Astrocyte of the cerebellum (primary cell): ENCODE results near the gene RAB7A.

Source experiments
- DNase-seq: peaks from one replicate; pipeline ENCODE4 v3.0.0-alpha.2; 2011; ENCODE audit warnings: low read depth
- H3K4me3 ChIP-seq: 2 replicates; pipeline ENCODE4 v1.5.1; 2011; ENCODE audit warnings: mild to moderate bottlenecking, low read depth, low read length, moderate library complexity
- in situ Hi-C: cut with HindIII; loops from 2 replicates; pipeline ENCODE4 v1.10.0; 2017; ENCODE audit warnings: low sequenced_read_pairs
- TF ChIP-seq, protein P1 (sequence below): IDR thresholded peaks from 2 replicates; pipeline ENCODE4 v1.5.1; 2012; ENCODE audit warnings: low read length, low read depth, moderate library complexity, mild to moderate bottlenecking; ENCODE audit errors: missing control alignments

Gene RAB7A

DNA sequence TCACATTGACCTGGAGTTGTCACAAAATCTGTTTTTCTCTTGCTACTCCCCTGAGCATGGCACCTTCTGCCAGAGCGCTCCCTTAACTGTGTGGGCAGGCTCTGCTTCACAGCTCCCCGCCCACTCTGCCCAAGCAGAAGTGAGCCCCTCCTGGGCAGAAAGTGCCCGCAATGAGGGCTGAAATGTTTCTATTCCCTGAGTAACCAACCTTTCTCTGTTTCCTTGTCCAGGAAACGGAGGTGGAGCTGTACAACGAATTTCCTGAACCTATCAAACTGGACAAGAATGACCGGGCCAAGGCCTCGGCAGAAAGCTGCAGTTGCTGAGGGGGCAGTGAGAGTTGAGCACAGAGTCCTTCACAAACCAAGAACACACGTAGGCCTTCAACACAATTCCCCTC is 87.1 kb downstream of the RAB7A start:
- H3K4me3 ChIP-seq: no peak overlapping the region
- DNase-seq: no peak
- TF ChIP-seq, protein P1, sequence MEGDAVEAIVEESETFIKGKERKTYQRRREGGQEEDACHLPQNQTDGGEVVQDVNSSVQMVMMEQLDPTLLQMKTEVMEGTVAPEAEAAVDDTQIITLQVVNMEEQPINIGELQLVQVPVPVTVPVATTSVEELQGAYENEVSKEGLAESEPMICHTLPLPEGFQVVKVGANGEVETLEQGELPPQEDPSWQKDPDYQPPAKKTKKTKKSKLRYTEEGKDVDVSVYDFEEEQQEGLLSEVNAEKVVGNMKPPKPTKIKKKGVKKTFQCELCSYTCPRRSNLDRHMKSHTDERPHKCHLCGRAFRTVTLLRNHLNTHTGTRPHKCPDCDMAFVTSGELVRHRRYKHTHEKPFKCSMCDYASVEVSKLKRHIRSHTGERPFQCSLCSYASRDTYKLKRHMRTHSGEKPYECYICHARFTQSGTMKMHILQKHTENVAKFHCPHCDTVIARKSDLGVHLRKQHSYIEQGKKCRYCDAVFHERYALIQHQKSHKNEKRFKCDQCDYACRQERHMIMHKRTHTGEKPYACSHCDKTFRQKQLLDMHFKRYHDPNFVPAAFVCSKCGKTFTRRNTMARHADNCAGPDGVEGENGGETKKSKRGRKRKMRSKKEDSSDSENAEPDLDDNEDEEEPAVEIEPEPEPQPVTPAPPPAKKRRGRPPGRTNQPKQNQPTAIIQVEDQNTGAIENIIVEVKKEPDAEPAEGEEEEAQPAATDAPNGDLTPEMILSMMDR: no peak
- in situ Hi-C loops: no loop called here

DNA sequence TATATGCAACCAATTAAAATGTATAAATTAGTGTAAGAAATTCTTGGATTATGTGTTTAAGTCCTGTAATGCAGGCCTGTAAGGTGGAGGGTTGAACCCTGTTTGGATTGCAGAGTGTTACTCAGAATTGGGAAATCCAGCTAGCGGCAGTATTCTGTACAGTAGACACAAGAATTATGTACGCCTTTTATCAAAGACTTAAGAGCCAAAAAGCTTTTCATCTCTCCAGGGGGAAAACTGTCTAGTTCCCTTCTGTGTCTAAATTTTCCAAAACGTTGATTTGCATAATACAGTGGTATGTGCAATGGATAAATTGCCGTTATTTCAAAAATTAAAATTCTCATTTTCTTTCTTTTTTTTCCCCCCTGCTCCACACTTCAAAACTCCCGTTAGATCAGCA is 88.1 kb downstream of the RAB7A start:
- TF ChIP-seq, protein P1: no peak

DNA sequence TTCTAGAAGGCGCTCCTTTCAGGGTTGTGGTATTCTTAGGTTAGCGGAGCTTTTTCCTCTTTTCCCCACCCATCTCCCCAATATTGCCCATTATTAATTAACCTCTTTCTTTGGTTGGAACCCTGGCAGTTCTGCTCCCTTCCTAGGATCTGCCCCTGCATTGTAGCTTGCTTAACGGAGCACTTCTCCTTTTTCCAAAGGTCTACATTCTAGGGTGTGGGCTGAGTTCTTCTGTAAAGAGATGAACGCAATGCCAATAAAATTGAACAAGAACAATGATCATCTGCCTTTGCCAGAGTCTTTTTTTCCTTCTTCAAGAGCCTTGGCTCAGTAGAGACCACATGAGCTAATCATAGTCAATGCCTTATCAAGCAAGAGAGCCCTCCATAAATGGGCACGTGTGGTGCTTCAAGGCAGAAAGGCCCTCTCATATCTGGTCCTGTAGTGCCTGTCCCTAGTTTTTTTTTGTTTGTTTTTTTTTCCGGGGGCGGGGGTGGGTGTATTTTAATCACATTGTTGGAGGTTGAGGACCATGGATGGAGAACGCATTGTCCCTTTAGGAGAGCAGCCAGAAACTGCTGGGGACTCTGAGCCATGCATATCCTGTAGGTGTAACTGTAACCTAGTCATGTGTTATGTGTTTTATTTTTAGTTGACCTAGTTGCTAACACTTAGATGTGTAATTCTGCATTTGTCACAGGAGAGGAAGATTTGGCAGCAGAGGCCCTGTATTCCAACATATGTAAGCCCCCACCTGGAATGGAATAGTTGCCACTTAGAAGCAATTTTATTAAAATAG is 88.7 kb downstream of the RAB7A start:
- in situ Hi-C loops: no loop called here
- TF ChIP-seq, protein P1: no peak
- no peak overlapping the region for H3K4me3 ChIP-seq
- DNase-seq: no peak

More for the DNA sequence above, 88.1 kb downstream of the RAB7A start:
- no peak overlapping the region for H3K4me3 ChIP-seq
- in situ Hi-C loops: no loop called here
- DNase-seq: no peak

DNA sequence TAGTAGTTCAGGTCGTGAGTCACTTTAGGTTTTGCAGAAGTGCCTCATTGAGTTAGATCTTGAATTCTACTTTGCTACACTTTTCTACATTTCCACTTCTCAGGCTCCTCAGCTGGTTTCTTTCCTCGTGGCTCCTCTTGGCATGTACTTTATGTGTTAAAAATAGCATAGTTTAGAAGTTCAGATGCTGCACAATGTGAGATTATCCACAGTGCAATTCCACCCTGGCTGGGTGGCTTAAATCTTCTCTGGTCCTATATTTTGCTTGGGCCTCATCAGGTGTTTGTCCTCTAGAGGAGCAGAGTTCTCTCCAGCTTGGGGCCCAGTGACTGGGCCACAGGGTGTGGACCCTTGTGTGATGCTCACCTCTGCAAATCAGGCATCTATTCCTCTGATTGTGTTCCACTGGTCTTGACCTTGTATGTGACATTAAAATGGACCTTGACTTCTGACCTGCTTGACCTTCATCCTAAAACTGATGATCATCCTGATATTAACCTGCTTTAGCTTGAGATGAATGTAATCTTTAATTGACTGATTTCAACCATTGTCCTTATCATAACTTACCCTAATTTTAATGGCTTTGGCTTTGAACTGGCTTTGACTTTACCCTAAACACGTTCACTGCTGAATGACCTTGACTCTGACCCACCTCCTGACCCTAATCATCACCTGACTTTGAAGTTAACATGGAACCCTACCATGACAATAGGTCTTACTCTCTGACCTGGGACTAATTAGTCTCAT is 89.5 kb downstream of the RAB7A start:
- TF ChIP-seq, protein P1: no peak
- H3K4me3 ChIP-seq: no peak overlapping the region
- in situ Hi-C loops: no loop called here
- no peak for DNase-seq

DNA sequence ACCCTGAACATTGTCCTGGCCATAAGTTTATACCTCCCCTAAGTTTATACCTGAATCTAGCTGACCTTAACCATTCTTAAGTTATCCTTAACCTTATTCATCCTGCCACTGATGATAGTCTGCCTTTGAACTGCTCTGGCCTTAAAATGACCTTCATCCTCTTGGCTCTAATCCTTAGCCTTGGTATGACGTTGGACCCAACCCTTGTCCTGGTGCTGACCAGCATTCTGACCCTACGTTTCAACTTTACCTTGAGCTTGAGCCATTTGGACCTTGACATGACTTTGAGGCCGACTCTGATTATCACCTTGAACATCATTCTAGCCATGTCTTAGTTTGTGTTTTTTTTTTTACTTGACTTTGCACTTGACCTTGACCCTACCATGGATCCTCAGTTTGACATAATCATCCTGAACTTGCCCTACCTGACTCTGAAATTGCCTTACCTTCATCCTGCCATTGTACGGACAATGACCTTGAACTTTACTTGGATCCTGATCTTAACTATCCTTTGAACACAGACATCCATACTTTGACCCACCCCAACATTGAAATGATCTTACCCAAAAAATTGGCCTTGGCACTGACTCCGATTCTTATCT is 92.3 kb downstream of the RAB7A start:
- TF ChIP-seq, protein P1: no peak
- in situ Hi-C loops: no loop called here
- DNase-seq: no peak
- H3K4me3 ChIP-seq: no peak overlapping the region

DNA sequence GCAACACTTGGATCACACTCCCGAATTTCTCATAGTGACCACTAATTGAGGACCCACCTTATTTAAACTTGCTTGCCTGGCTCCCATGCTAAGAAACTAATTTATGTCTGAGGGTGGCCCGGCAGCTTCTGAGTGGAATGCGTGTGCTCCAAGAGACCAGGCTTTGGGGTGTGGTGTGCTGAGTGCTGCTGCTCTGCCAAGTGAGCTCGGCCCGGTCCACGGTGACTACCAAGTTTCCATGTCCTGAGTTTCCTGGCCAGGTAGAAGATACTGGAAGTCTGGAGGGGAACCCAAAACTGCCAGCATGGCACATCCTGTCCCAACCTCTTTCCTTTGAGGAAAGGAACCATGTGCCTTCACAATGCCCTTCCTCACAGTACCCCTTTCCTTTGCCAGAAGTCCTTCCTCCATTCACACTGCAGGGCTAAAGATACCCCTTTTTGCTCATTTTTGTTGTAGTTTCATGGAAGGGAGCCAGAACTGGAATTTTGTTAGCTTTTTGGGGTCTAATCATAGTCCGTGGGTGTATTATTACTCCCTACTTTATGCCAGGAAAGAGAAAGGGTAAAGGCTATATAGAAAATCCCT is 94.4 kb downstream of the RAB7A start:
- in situ Hi-C loops: loop anchor here (5.0 kb wide), 1 partner anchor 48 kb away; no protein-coding TSS in a partner anchor
- no peak for DNase-seq
- TF ChIP-seq, protein P1: no peak
- H3K4me3 ChIP-seq: no peak overlapping the region
